Activated naive CD8-positive, alpha-beta T cell treated with anti-CD3 and anti-CD28 coated beads, Interleukin-2, amount 50 U/mL, for 24 hours (primary cell): ENCODE results near the gene KMT2B.

Experiments used
- ATAC-seq: fragments of 150-1000 bp; cut with Tn5 transposase; one replicate; pipeline ENCODE4 v1.10.0; 2021
- DNase-seq: peaks from one replicate; pipeline ENCODE4 v3.0.0; 2021
- H3K27ac Mint-ChIP-seq: one replicate; pipeline ENCODE4 v1.8.0; 2021; ENCODE audit warnings: mild to moderate bottlenecking, mixed read lengths
- H3K27me3 Mint-ChIP-seq: one replicate; pipeline ENCODE4 v1.8.0; 2021; ENCODE audit warnings: mixed read lengths
- H3K36me3 Mint-ChIP-seq: one replicate; pipeline ENCODE4 v1.8.0; 2021; ENCODE audit warnings: low read depth, mixed read lengths
- H3K4me1 Mint-ChIP-seq: one replicate; pipeline ENCODE4 v1.8.0; 2021; ENCODE audit warnings: mixed read lengths
- H3K4me3 Mint-ChIP-seq: one replicate; pipeline ENCODE4 v1.8.0; 2021; ENCODE audit warnings: mild to moderate bottlenecking, moderate library complexity, mixed read lengths
- H3K9me3 Mint-ChIP-seq: one replicate; pipeline ENCODE4 v1.8.0; 2021; ENCODE audit warnings: mixed read lengths

Gene KMT2B

DNA sequence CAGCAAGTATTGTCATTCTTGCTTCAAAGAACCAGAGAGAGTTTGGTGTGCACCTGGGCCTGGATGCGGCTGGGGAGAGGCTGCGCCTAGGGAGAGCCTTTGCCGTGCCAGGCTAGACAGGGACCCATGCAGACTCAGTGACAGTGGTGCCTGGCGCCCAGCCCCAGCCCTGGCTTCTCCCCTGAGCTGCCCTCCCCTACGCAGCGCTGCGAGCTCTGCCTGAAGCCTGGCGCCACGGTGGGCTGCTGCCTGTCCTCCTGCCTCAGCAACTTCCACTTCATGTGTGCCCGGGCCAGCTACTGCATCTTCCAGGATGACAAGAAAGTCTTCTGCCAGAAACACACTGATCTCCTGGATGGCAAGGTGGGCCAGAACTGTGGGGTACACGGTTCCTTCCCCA lies 12.0 kb downstream of the KMT2B start:
- Mint-ChIP-seq H3K27me3 (no peaks in the 10 kb centered on the region), H3K27ac (no peak overlapping the region), H3K36me3 (peaks cover 55% of the 10 kb centered on the region), H3K9me3 (no peaks in the 10 kb centered on the region), H3K4me3 (no peak overlapping the region), H3K4me1 (no peaks in the 10 kb centered on the region)
- no peak for ATAC-seq
- DNase-seq = no peak

DNA sequence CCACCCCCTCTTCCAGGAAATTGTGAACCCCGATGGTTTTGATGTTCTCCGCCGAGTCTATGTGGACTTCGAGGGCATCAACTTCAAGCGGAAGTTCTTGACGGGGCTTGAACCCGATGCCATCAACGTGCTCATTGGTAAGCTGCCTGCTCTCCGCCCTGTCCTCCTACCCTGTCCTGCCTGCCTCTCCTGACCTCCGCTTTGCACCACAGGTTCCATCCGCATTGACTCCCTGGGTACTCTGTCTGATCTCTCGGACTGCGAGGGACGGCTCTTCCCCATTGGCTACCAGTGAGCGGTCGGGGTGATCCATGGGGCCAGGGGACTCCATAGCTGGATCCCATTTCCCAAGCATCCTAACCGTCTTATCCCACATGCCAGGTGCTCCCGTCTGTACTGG lies 12.5 kb downstream of the KMT2B start:
- ATAC-seq (no peak), DNase-seq (no peak)
- peaks cover 53% of the 10 kb centered on the region for H3K36me3 Mint-ChIP-seq
- H3K4me1 Mint-ChIP-seq = no peaks in the 10 kb centered on the region
- no peaks in the 10 kb centered on the region for H3K9me3 Mint-ChIP-seq
- H3K27me3 Mint-ChIP-seq = no peaks in the 10 kb centered on the region
- no peak overlapping the region for H3K4me3 Mint-ChIP-seq
- no peak overlapping the region for H3K27ac Mint-ChIP-seq

DNA sequence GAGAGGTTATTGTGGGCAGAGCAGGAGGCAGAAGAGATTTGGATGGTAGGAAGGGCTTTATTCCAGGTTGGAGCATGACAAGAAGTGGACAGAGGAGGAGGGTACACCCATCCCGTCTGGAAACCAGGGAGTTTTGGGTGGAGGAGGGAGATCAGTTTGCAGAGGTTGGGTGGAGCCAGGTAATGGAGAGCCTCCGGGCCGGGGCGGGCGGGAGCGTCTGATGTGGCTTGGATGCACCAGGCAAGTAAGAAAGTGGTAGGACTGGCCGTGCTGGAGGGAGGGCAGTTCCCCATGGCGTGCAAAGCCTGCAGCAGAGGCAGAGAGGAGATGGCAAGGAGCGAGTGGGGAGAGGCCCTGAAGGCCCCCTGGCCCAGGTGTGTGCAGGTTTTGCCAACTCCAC lies 13.6 kb downstream of the KMT2B start:
- DNase-seq (no peak), ATAC-seq (no peak)
- H3K27me3 Mint-ChIP-seq = no peaks in the 10 kb centered on the region
- H3K9me3 Mint-ChIP-seq = no peaks in the 10 kb centered on the region
- H3K4me1 Mint-ChIP-seq = peaks cover 2% of the 10 kb centered on the region
- H3K36me3 Mint-ChIP-seq = peaks cover 52% of the 10 kb centered on the region
- H3K27ac Mint-ChIP-seq = peak overlapping the region; percentile 38
- H3K4me3 Mint-ChIP-seq = no peak overlapping the region

DNA sequence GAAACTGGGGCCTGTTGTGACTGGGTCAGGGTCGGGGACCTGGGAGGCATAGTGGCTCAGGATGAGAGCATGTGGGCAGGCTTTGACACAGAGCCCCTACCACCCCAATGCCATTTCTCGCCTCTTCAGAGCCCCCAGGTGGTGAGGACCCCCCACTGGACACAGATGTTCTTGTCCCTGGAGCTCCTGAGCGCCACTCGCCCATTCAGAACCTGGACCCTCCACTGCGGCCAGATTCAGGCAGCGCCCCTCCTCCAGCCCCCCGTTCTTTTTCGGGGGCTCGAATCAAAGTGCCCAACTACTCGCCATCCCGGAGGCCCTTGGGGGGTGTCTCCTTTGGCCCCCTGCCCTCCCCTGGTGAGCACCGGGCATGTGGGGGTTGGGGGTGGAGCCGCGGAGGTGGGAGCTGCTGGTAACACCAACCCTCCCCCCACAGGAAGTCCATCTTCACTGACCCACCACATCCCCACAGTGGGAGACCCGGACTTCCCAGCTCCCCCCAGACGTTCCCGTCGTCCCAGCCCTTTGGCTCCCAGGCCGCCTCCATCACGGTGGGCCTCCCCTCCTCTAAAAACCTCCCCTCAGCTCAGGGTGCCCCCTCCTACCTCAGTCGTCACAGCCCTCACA lies 14.1 kb downstream of the KMT2B start:
- ATAC-seq = no peak
- Mint-ChIP-seq H3K27me3 (no peaks in the 10 kb centered on the region), H3K9me3 (no peaks in the 10 kb centered on the region), H3K4me1 (peaks cover 5% of the 10 kb centered on the region), H3K4me3 (no peak overlapping the region), H3K27ac (no peak overlapping the region), H3K36me3 (peaks cover 54% of the 10 kb centered on the region)
- DNase-seq = no peak

DNA sequence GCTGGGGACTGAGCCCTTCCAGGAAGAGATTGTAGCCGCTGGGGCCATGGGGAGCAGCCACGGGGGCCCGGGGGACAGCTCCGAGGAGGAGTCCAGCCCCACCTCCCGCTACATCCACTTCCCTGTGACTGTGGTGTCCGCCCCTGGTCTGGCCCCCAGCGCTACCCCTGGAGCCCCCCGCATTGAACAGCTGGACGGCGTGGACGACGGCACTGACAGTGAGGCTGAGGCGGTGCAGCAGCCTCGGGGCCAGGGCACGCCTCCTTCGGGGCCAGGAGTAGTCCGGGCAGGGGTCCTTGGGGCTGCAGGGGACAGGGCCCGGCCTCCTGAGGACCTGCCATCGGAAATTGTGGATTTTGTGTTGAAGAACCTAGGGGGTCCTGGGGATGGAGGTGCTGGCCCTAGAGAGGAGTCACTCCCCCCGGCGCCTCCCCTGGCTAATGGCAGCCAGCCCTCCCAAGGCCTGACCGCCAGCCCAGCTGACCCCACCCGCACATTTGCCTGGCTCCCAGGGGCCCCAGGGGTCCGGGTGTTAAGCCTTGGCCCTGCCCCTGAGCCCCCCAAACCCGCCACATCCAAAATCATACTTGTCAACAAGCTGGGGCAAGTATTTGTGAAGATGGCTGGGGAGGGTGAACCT lies 14.9 kb downstream of the KMT2B start:
- DNase-seq = no peak
- Mint-ChIP-seq H3K4me1 (peaks cover 11% of the 10 kb centered on the region), H3K9me3 (no peaks in the 10 kb centered on the region), H3K4me3 (no peak overlapping the region), H3K27ac (no peak overlapping the region), H3K36me3 (peaks cover 53% of the 10 kb centered on the region), H3K27me3 (no peaks in the 10 kb centered on the region)
- ATAC-seq = no peak

DNA sequence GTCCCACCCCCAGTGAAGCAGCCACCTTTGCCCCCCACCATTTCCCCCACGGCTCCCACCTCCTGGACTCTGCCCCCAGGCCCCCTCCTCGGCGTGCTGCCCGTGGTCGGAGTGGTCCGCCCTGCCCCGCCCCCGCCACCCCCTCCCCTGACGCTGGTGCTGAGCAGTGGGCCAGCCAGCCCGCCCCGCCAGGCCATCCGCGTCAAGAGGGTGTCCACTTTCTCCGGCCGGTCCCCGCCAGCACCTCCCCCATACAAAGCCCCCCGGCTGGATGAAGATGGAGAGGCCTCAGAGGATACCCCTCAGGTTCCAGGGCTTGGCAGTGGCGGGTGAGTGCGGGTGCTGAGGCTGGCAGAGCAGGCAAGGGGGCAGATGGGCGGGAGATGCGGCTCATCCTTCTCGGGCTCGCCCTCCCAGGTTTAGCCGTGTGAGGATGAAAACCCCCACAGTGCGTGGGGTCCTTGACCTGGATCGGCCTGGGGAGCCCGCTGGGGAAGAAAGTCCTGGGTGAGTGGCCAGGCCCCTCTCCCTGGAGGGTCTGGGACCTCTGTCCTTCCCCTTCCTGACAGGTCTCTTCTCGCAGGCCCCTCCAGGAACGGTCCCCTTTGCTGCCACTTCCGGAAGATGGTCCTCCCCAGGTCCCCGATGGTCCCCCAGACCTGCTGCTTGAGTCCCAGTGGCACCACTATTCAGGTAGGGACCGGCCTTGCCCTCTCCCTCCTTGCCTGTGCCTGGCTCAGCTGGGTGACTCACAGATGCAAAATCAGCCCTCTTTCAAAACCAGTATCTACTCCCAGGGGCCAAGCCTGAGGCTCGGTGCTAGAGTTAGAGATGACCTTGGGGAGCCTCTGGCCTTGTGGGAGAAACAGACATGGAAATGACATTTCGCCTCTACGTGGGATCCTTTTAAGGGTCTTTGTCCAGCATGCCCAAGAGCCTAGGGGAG lies 15.7 kb downstream of the KMT2B start:
- DNase-seq (no peak), ATAC-seq (no peak)
- Mint-ChIP-seq H3K9me3 (no peaks in the 10 kb centered on the region), H3K4me3 (no peak overlapping the region), H3K36me3 (peaks cover 49% of the 10 kb centered on the region), H3K27me3 (no peaks in the 10 kb centered on the region), H3K4me1 (peaks cover 11% of the 10 kb centered on the region), H3K27ac (peak overlapping the region; percentile 44)

DNA sequence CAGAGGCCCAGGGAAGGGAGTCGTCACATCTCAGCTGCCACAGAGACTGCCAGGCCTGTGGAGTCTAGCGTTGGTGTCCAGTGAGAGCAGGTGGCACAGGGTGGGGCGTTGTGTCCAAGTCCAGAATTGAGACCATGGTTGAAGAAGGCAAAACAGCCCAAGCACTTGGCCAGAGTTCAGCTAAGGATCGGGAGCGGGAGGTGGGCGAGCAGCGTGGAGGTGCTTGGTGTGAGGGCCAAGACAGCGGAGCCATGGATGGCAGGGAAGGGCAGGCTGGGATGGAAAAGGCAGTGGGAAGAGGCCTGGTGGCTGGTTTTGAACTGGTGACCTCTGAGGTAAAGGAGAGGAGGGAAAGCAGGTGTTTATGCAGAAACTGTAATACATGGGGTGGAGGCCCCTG lies 16.5 kb downstream of the KMT2B start:
- H3K9me3 Mint-ChIP-seq = no peaks in the 10 kb centered on the region
- ATAC-seq (no peak), DNase-seq (no peak)
- H3K27me3 Mint-ChIP-seq = no peaks in the 10 kb centered on the region
- H3K4me1 Mint-ChIP-seq = peaks cover 11% of the 10 kb centered on the region
- peaks cover 50% of the 10 kb centered on the region for H3K36me3 Mint-ChIP-seq
- peak overlapping the region; percentile 44 for H3K27ac Mint-ChIP-seq
- no peak overlapping the region for H3K4me3 Mint-ChIP-seq

DNA sequence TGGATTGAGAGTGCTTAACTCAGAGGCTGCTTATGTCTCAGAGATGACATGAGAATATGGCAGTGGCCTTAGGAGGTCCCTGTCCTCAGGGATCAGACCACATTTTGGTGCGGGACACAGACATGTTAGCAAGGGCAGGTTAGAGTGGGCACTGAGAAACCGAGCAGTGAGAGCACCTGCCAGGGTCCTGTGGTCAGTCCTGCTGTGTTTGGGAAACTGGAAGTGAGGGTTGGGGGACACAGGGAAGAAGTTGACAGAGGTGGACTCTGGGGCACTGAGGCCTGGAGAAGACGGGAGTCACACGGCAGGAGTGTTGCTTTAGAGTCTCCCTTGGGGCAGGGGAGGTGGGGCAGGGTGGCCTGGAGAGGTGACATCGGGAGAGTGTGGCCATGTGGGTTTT lies 17.1 kb downstream of the KMT2B start:
- H3K4me1 Mint-ChIP-seq = peaks cover 16% of the 10 kb centered on the region
- peaks cover 44% of the 10 kb centered on the region for H3K36me3 Mint-ChIP-seq
- H3K9me3 Mint-ChIP-seq = no peaks in the 10 kb centered on the region
- H3K4me3 Mint-ChIP-seq = no peak overlapping the region
- DNase-seq (no peak), ATAC-seq (no peak)
- H3K27ac Mint-ChIP-seq = no peak overlapping the region
- H3K27me3 Mint-ChIP-seq = no peaks in the 10 kb centered on the region

DNA sequence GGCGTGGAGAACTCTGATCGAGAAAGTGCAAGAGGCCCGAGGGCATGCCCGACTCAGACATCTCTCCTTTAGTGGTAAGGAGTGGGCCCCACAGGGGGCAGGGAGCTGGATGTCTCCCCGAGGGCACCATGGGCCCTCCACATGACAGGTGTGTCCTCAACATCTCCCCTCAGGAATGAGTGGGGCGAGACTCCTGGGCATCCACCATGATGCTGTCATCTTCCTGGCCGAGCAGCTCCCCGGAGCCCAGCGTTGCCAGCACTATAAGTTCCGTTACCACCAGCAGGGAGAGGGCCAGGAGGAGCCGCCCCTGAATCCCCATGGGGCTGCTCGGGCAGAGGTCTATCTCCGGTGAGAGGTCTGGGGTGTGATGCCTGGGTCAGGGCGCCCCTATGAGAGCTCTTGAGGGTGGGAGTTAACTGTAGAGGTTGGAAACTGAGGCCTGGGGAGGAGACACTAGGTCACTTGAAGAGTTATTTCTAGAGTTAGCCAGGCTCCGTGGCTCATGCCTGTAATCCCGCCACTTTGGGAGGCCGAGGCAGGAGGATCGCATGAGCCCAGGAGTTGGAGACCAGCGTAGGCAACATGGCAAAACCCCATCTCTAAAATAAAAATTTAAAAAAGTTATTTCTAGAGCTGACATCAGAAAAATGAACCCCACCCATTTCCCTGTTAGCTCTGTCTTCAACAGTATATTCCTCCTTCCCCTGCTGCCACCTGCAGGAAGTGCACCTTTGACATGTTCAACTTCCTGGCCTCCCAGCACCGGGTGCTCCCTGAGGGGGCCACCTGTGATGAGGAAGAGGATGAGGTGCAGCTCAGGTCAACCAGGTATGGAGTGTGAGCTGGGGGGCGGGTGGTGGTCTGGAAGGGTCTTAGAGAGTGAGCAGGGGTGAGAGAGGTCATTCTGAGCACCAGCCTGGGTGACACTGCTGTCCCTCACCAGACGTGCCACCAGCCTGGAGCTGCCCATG lies 19.4 kb downstream of the KMT2B start:
- H3K4me1 Mint-ChIP-seq = peaks cover 25% of the 10 kb centered on the region
- H3K27me3 Mint-ChIP-seq = no peaks in the 10 kb centered on the region
- ATAC-seq (no peak), DNase-seq (peak; percentile 37)
- no peak overlapping the region for H3K4me3 Mint-ChIP-seq
- peak overlapping the region; percentile 64 for H3K27ac Mint-ChIP-seq
- H3K9me3 Mint-ChIP-seq = no peaks in the 10 kb centered on the region
- peaks cover 37% of the 10 kb centered on the region for H3K36me3 Mint-ChIP-seq

DNA sequence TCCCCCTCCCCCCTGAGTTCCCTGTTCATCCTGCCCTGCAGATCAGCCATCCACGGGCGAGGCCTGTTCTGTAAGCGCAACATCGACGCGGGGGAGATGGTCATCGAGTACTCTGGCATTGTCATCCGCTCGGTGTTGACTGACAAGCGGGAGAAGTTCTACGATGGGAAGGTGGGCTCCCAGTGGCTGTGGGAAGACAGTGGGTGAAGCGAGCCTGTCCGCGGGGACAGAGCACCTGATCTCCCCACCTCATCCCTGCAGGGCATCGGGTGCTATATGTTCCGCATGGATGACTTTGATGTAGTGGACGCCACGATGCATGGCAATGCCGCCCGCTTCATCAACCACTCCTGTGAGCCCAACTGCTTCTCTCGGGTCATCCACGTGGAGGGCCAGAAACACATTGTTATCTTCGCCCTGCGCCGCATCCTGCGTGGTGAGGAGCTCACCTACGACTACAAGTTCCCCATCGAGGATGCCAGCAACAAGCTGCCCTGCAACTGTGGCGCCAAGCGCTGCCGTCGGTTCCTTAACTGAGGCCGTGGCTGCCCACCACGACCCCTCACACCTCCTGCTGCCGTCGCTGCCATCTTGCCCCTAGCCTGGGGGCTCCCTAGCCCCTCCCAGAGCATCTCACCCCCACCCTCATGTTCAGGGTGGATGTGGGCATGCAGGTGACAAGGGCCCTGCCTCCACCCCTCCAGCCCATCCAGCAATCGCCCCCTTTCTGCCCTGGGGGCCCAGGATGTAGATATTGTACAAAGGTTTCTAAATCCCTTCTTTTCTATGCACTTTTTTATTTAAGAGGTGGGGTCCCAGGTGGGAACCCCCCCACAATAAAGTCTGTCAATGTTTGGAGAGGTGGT lies 20.5 kb downstream of the KMT2B start:
- Mint-ChIP-seq H3K4me1 (peaks cover 35% of the 10 kb centered on the region), H3K4me3 (peak overlapping the region; percentile 17)
- no peak for ATAC-seq

DNA sequence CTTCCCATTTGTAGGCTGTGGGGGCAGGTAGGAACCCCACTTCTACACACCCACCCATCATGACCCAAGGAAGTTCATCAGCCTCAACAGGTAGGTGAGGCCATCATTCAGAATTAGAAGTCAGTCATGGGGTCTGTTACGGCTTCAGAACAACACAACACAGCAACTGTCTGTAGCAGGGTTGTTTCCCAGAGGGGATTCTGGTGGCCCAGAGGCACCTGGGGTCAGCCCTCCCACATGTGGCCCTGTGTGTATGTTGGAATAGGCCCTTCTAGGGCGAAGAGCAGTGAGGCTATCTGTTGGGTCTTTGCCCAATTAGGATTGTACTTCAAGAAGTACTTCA lies 21.1 kb downstream of the KMT2B start:
- Mint-ChIP-seq H3K27ac (peak overlapping the region; percentile 69), H3K27me3 (no peaks in the 10 kb centered on the region), H3K36me3 (peaks cover 45% of the 10 kb centered on the region), H3K9me3 (no peaks in the 10 kb centered on the region), H3K4me3 (peak overlapping the region; percentile 17), H3K4me1 (peaks cover 40% of the 10 kb centered on the region)
- ATAC-seq (no peak), DNase-seq (no peak)

More for the DNA sequence above, 20.5 kb downstream of the KMT2B start:
- Mint-ChIP-seq H3K36me3 (peaks cover 44% of the 10 kb centered on the region), H3K27ac (peak overlapping the region; percentile 69), H3K27me3 (no peaks in the 10 kb centered on the region), H3K9me3 (no peaks in the 10 kb centered on the region)
- no peak for DNase-seq

DNA sequence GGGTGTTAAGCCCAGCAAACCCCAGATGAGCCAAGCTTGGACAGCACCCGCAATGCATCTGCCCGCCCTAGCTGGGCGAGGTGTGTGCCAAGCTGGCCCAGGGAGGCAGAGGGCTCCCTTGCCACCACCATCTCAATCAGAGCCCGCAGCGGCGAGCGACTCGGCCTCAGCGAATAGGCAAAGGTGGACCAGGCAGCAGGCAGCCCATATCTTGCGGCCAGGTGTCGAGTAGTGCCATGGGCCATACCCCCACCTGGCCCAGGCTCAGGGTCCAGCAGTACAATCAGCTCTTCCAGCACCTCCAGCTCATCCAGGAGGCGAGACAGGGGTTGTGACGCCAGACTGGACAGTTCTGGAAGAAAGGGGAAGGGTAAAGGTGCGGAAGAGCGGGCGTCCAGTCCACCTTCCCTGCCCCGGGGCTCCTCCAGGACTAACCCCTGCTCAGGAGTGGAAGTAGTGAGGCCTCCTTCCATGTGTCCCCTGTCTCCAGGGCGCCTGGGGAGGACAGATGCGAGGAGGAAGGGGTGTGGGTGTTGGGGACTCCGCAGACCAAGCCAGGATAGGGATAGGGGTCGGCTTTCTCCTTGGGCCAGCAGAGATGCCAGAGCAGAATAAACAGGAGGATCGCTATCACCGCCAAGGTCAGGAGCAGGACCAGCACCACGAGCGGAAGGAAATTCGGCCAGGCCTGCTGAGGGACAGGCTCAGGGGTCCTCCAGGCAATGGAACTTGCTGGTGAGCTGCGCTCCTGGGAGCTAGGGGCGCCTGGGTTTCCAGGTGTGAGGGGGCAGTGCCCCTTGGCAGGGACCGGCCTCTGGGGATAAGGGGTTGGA lies 21.7 kb downstream of the KMT2B start:
- Mint-ChIP-seq H3K36me3 (peaks cover 41% of the 10 kb centered on the region), H3K27me3 (no peaks in the 10 kb centered on the region), H3K27ac (peak overlapping the region; percentile 57), H3K9me3 (no peaks in the 10 kb centered on the region), H3K4me3 (peak overlapping the region; percentile 97), H3K4me1 (peaks cover 45% of the 10 kb centered on the region)
- DNase-seq = no peak
- no peak for ATAC-seq

DNA sequence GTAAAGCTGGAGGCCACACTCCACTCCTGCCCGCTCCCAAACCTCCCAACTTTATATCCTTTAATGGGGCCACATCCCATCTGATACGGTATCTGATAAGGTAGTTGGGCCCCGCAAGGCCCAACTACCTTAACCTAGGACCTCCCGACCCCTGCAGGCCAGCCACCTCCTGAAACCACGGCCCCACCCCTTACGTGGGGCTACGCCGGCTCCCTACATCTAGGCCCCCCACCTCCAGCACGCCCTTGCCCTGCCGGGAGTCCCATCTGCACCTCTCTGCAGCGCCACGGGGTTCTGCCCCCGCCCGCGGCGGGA lies 22.3 kb downstream of the KMT2B start:
- peaks cover 36% of the 10 kb centered on the region for H3K36me3 Mint-ChIP-seq
- H3K9me3 Mint-ChIP-seq = no peaks in the 10 kb centered on the region
- DNase-seq (no peak), ATAC-seq (peak; percentile 13)
- H3K27me3 Mint-ChIP-seq = no peaks in the 10 kb centered on the region
- peak overlapping the region; percentile 97 for H3K4me3 Mint-ChIP-seq
- H3K4me1 Mint-ChIP-seq = peaks cover 49% of the 10 kb centered on the region
- H3K27ac Mint-ChIP-seq = no peak overlapping the region
